EL (cell line): ENCODE results near the gene ZNF415.
A peak's percentile ranks its signal among the peaks of the same experiment; 100 is the strongest.
"Not testable (repeated sequence)": the region's sequence is repeated elsewhere in the genome, so short reads cannot be mapped to it uniquely, and the experiment has no call there.

Experiments used
- DNase-seq: peaks from one replicate; pipeline ENCODE4 v3.0.0-alpha.2; 2016

The ZNF415 gene

GRCh38 chr19:53132141-53132991 lies at the start of gene ZNF415:
Gene ZNF415 (minus strand): TSS chr19:53132910. CDS start chr19:53122676, 10,234 bp downstream.
- DNase-seq: peak; percentile 81

- peak; percentile 86 for DNase-seq
Measured at GRCh38 chr19:53182202-53182601, 49.5 kb upstream of the ZNF415 start.

- no peak for DNase-seq
Measured at GRCh38 chr19:53177986-53178385, 45.3 kb upstream of the ZNF415 start.

GRCh38 chr19:53172889-53173288 lies 40.2 kb upstream of the ZNF415 start:
- peak; percentile 37 for DNase-seq

- DNase-seq: no peak
Measured at GRCh38 chr19:53165691-53166091, 33.0 kb upstream of the ZNF415 start.

- no peak for DNase-seq
Measured at GRCh38 chr19:53161123-53161522, 28.4 kb upstream of the ZNF415 start.

GRCh38 chr19:53160350-53160749 lies 27.6 kb upstream of the ZNF415 start:
- DNase-seq: no peak

- DNase-seq: peak; percentile 63
Measured at GRCh38 chr19:53158119-53158656, 25.5 kb upstream of the ZNF415 start.

GRCh38 chr19:53157626-53158025 lies 24.9 kb upstream of the ZNF415 start:
- peak; percentile 41 for DNase-seq

- no peak for DNase-seq
Measured at GRCh38 chr19:53156850-53157249, 24.1 kb upstream of the ZNF415 start.

GRCh38 chr19:53147645-53148044 lies 14.9 kb upstream of the ZNF415 start:
- DNase-seq: no peak

GRCh38 chr19:53140351-53140750 lies 7.6 kb upstream of the ZNF415 start:
- DNase-seq: no peak

GRCh38 chr19:53136432-53136831 lies 3.7 kb upstream of the ZNF415 start:
- no peak for DNase-seq

- no peak for DNase-seq
Measured at GRCh38 chr19:53131727-53132126, 983 bp downstream of the ZNF415 start.

- DNase-seq: peak; percentile 10
Measured at GRCh38 chr19:53131085-53131590, 1.6 kb downstream of the ZNF415 start.

- no peak for DNase-seq
Measured at GRCh38 chr19:53130506-53130905, 2.2 kb downstream of the ZNF415 start.

GRCh38 chr19:53126733-53127526 lies 5.8 kb downstream of the ZNF415 start:
- DNase-seq: not testable (repeated sequence)

GRCh38 chr19:53123400-53123799 lies 9.3 kb downstream of the ZNF415 start:
- no peak for DNase-seq

GRCh38 chr19:53112286-53112685 lies 20.4 kb downstream of the ZNF415 start:
- no peak for DNase-seq

- DNase-seq: no peak
Measured at GRCh38 chr19:53109527-53109926, 23.2 kb downstream of the ZNF415 start.

GRCh38 chr19:53103234-53104203 lies 29.2 kb downstream of the ZNF415 start, which contains the start of gene ZNF160:
Gene ZNF160 (minus strand): TSS chr19:53103422. CDS start chr19:53086276, 17,146 bp downstream.
- DNase-seq: peak; percentile 98

GRCh38 chr19:53102756-53103233 lies 29.9 kb downstream of the ZNF415 start:
- peak; percentile 56 for DNase-seq
